ENCODE data around the gene SMYD3. TPM values are rescaled to one million over a fixed set of nuclear protein-coding genes. Genes with fewer than 3 reads are reported as not detected.

SMYD3 gene
- total RNA-seq, 1 donor from 2014 or later = 34.9 TPM

DNA sequence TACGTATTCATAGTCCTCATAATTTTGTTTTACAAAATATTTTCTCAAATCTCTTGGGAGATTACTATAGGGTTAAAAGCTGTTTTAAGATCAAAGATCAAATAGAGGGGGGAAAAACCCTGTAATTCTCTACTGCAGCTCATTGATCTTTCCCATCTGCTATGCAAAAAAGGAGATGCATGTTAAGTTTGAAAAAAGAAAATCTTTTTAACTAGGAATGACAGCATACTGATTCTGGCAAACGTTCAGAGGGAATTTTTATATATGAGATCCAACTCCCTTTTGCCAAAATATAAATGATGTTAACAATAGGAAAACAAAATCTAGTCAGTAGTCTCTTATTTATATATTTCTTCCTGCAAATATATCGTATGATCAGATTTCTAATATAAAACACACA lies 69.1 kb downstream of the SMYD3 start:
- TF ChIP-seq, protein P1, sequence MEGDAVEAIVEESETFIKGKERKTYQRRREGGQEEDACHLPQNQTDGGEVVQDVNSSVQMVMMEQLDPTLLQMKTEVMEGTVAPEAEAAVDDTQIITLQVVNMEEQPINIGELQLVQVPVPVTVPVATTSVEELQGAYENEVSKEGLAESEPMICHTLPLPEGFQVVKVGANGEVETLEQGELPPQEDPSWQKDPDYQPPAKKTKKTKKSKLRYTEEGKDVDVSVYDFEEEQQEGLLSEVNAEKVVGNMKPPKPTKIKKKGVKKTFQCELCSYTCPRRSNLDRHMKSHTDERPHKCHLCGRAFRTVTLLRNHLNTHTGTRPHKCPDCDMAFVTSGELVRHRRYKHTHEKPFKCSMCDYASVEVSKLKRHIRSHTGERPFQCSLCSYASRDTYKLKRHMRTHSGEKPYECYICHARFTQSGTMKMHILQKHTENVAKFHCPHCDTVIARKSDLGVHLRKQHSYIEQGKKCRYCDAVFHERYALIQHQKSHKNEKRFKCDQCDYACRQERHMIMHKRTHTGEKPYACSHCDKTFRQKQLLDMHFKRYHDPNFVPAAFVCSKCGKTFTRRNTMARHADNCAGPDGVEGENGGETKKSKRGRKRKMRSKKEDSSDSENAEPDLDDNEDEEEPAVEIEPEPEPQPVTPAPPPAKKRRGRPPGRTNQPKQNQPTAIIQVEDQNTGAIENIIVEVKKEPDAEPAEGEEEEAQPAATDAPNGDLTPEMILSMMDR (IDR thresholded peaks at IDR 0.05; ENCODE audit: unreplicated experiment) = no peak
- Mint-ChIP-seq H3K27me3 (ENCODE audit: low read depth) (no peaks in the 10 kb centered on the region), H3K36me3 (peaks cover 9% of the 10 kb centered on the region), H3K9me3 (peaks cover 12% of the 10 kb centered on the region), H3K27ac (no peak overlapping the region), H3K4me1 (peaks cover 10% of the 10 kb centered on the region), H3K4me3 (no peak overlapping the region)
- no peak for DNase-seq (ENCODE audit: low spot score in 2 of 2, unreplicated experiment in 2 of 2)

DNA sequence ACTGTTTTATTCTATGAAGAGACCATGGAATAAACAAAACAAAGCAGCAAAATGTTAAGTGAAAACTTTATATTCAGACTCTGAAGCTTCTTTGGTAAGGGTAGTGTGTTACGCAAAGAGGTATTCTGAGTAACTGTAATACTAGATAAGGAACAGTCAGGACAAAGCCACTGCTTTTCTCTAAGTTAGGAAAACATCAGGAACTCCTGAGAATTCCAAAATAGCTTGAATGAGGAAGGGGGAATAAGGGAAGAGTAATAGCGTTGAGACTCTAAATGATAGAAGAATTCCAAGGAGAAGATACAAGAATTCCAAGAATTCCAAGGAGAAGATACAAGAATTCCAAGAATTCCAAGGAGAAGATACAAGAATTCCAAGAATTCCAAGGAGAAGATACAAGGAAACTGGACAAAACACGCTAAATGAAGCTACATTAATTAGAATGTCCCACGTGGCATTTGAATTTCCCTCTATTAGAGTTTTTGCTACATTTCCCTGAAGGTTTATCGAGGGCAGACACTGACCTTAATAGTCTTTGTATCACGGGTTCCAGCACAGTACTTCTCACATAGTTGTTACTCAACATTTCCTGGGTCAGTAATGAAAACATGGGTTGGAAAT lies 71.5 kb downstream of the SMYD3 start:
- peaks cover 12% of the 10 kb centered on the region for H3K9me3 Mint-ChIP-seq
- peak overlapping the region; percentile 40 for H3K27ac Mint-ChIP-seq
- H3K36me3 Mint-ChIP-seq = peaks cover 10% of the 10 kb centered on the region
- TF ChIP-seq, protein P1 (IDR thresholded peaks at IDR 0.05; ENCODE audit: unreplicated experiment) = no peak
- no peak for DNase-seq (ENCODE audit: low spot score in 2 of 2, unreplicated experiment in 2 of 2)
- no peaks in the 10 kb centered on the region for H3K27me3 Mint-ChIP-seq (ENCODE audit: low read depth)
- peaks cover 18% of the 10 kb centered on the region for H3K4me1 Mint-ChIP-seq
- H3K4me3 Mint-ChIP-seq = no peak overlapping the region

DNA sequence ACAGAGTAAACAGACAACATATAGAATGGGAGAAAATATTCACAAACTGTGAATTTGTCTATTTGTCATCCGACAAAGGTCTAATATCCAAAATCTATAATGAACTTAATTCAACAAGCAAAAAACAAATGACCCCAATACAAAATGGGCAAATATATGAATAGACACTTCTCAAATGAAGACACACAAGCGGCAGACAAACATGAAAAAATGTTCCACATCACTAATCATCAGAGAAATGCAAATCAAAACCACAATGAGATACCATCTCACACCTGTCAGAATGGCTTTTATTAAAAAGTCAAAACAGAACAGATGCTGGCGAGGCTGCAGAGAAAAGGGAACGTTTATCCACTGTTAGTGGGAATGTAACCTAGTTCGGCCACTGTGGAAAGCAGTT lies 72.7 kb downstream of the SMYD3 start:
- Mint-ChIP-seq H3K27me3 (ENCODE audit: low read depth) (no peaks in the 10 kb centered on the region), H3K4me3 (no peak overlapping the region), H3K27ac (no peak overlapping the region), H3K36me3 (peaks cover 10% of the 10 kb centered on the region), H3K4me1 (peaks cover 18% of the 10 kb centered on the region), H3K9me3 (peaks cover 16% of the 10 kb centered on the region)
- DNase-seq (ENCODE audit: low spot score in 2 of 2, unreplicated experiment in 2 of 2) = no peak
- TF ChIP-seq, protein P1 (IDR thresholded peaks at IDR 0.05; ENCODE audit: unreplicated experiment) = no peak

DNA sequence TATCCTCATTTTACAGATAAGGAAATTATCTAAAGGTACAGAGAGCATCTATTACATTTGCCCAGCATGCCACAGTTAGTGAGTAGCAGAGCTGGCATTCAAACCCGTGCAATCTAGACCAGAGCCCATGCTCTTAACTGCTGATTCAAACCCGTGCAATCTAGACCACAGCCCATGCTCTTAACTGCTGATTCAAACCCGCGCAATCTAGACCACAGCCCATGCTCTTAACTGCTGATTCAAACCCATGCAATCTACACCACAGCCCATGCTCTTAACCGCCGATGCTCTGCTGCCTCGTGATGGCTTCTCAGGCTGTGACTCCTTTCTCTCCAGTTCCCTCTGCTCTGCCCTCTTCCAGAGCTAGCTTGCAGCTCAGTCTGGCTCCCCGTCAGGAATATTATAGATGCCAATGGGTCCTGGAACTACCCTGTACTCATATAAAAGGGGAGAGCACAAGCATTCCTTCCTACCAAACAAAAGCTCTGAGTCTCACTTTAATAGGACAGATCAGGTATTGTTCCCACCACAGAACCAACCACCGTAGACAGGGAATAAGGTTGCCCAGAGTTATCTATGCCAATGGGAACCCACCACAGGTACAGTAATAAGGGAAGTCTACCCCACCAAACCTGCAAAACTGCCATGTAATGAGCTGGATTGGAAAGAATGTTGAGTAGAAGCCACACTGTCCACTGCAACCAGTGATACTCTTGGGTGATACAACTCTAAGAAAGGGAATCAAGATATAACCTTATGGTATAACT lies 78.4 kb downstream of the SMYD3 start:
- peaks cover 4% of the 10 kb centered on the region for H3K9me3 Mint-ChIP-seq
- TF ChIP-seq, protein P1 (IDR thresholded peaks at IDR 0.05; ENCODE audit: unreplicated experiment) = no peak

DNA sequence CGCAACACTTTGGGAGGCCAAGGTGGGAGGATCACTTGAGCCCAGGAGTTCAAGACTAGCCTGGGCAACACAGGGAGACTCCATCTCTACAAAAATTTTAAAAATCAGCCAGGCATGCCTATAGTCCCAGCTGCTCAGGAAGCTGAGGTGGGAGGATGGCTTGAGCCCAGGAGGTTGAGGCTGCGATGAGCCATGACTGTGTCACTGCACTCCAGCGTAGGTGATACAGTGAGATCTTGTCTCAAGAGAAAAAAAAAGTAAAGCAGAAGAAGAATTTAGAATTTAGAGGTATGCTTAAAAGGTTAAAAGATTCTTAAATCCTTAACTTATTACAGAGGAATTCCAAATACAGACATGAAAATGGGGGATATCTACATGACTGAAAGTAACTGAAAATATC lies 79.5 kb downstream of the SMYD3 start:
- H3K4me1 Mint-ChIP-seq = peaks cover 9% of the 10 kb centered on the region
- H3K9me3 Mint-ChIP-seq = peaks cover 4% of the 10 kb centered on the region
- no peaks in the 10 kb centered on the region for H3K36me3 Mint-ChIP-seq
- DNase-seq (ENCODE audit: low spot score in 2 of 2, unreplicated experiment in 2 of 2) = no peak
- H3K27me3 Mint-ChIP-seq (ENCODE audit: low read depth) = no peaks in the 10 kb centered on the region
- H3K27ac Mint-ChIP-seq = no peak overlapping the region
- TF ChIP-seq, protein P1 (IDR thresholded peaks at IDR 0.05; ENCODE audit: unreplicated experiment) = no peak
- no peak overlapping the region for H3K4me3 Mint-ChIP-seq

More for the DNA sequence above, 78.4 kb downstream of the SMYD3 start:
- no peak overlapping the region for H3K4me3 Mint-ChIP-seq
- DNase-seq (ENCODE audit: low spot score in 2 of 2, unreplicated experiment in 2 of 2) = no peak
- H3K36me3 Mint-ChIP-seq = peaks cover 3% of the 10 kb centered on the region
- H3K27ac Mint-ChIP-seq = no peak overlapping the region
- peaks cover 13% of the 10 kb centered on the region for H3K4me1 Mint-ChIP-seq
- no peaks in the 10 kb centered on the region for H3K27me3 Mint-ChIP-seq (ENCODE audit: low read depth)

Data from mesothelial cell of epicardium (in vitro differentiated cells).